Activated T-cell treated with anti-CD3 and anti-CD28 coated beads for 4 hours (primary cell): ENCODE measurements around the gene ST14.
"Not testable (repeated sequence)": the region's sequence is repeated elsewhere in the genome, so short reads cannot be mapped to it uniquely, and the experiment has no call there.

Source experiments
- DNase-seq: peaks from one replicate; pipeline ENCODE4 v3.0.0-alpha.2; 2020

The ST14 gene

DNA sequence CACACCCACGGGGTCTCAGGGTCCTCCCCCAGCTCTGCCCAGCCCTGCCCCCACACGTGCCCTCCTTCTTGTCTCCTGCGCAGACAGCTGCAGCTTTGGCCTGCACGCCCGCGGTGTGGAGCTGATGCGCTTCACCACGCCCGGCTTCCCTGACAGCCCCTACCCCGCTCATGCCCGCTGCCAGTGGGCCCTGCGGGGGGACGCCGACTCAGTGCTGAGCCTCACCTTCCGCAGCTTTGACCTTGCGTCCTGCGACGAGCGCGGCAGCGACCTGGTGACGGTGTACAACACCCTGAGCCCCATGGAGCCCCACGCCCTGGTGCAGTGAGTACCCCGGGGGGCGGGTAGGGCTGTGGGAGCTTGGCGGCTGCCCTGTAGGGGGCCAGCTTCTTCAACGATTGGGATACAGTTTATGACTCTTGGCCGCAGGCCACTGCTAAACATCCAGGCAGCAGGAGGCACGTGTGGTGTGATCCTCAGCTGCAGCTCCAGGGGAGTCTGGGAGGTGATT, 30.8 kb downstream of the ST14 start:
- DNase-seq = no peak

DNA sequence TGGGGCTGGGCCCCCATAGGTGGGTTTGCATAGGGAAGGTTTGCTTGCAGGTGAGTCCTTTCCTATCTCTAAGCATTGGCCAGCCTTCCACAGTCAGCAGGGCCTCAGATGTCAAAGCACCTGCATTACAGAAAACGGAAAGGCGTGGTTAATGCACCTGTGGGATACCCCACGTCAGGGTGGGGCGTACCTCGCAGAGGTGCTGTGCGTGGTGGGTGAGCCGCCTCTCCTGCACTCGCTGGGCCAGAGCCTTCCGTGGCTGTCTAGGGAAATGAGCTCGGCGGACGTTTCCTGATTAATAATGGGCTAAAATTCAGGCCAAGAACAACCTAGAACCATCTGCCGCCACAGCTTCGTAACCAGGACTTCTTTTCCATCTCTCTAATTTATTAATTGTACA, 32.3 kb downstream of the ST14 start:
- no peak for DNase-seq

DNA sequence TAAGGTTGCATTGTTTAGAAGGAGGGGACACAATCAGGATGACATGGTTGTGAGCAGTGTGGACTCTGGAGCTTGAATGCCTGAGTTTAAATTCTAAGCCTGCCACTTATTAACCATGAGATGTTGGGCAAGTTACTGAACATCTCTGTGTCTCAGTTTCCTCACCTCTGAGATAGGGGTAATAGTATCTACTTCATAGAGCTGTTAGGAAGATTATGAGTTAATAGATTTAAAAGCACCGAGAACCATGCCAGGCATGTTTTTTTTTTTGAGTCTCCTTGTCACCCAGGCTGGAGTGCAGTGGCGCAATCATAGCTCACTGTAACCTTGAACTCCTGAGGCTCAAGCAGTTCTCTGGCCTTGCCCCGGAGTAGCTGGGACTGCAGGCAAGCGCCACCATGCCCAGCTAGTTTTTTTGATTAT, 33.3 kb downstream of the ST14 start:
- no peak for DNase-seq

DNA sequence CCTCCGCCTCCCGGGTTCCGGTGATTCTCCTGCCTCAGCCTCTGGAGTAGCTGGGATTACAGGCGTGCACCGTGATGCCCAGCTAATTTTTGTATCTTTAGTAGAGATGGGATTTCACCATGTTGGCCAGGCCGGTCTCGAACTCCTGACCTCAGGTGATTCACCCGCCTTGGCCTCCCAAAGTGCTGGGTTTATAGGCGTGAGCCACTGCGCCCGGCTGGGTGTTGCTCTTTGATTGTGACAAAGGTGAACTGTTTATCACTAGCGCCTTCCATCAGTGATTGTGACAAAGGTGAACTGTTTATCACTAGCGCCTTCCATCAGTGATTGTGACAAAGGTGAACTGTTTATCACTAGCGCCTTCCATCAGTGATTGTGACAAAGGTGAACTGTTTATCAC, 34.0 kb downstream of the ST14 start:
- not testable (repeated sequence) for DNase-seq

DNA sequence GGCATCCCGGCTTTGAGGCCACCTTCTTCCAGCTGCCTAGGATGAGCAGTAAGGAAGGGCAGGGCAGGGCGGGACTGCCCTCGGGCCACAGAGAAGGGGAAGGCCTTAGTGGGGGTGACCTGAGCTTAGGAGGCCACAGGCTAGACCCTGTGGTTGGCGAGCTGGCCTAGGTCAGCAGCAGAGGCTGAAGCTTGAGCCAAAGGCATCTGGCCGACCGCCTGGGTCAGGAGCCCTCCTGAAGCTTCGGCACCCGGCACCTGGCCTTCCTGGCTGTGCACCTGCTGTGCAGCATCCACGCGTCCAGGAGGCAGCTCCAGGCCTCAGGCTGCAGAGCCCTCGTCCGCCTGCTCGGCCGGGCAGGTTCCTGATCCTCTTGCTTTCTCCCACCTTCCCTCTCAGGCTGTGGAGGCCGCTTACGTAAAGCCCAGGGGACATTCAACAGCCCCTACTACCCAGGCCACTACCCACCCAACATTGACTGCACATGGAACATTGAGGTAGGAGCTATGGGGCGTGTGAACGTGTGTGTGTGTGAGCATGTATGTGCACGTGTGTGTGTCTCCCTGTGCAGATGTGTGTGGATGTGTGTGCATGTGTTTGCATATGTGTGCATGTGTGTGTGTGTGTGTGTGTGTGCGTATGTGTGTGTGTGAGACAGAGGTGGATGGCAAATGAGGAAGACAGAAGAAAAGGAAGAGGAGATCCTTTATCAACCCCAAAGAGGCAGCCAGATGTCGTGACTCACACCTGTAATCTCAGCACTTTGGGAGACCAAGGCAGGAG, 34.9 kb downstream of the ST14 start:
- no peak for DNase-seq

DNA sequence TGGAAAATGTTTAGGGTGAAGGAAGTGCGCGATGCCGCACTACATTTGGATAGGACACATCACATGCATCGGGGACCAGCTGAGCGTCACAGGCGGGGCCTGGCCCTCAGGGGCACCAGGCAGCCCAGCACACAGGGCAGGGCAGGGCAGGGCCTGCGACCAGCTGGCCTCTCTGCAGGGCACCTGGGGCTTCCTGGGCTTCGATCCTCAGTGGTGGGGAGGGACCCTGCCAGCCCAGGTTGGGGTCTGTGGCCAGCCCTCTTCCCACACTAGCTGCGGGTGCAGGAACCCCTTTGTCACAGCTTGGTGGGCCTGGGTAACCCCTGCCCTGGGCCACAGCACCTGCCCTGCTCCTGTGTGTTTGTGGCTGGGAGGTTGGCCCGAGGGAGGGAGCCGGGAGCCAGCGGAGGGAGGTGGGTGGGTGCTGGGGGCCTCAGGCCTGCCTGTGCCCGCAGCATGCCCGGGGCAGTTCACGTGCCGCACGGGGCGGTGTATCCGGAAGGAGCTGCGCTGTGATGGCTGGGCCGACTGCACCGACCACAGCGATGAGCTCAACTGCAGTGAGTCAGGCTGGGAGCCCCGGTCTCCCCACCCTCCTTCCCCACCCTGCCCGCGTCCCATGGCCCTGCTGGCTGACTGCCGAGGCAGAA, 37.9 kb downstream of the ST14 start:
- DNase-seq = no peak

DNA sequence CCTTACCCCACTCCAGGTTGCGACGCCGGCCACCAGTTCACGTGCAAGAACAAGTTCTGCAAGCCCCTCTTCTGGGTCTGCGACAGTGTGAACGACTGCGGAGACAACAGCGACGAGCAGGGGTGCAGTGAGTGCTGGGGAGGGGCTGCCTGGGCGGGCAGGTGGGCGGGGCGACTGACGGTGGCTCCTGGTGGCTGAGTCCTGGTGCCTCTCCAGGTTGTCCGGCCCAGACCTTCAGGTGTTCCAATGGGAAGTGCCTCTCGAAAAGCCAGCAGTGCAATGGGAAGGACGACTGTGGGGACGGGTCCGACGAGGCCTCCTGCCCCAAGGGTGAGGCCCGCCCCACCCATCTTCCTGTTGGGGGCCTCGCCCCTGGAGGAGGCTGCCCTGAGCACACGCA, 38.7 kb downstream of the ST14 start:
- DNase-seq = no peak

DNA sequence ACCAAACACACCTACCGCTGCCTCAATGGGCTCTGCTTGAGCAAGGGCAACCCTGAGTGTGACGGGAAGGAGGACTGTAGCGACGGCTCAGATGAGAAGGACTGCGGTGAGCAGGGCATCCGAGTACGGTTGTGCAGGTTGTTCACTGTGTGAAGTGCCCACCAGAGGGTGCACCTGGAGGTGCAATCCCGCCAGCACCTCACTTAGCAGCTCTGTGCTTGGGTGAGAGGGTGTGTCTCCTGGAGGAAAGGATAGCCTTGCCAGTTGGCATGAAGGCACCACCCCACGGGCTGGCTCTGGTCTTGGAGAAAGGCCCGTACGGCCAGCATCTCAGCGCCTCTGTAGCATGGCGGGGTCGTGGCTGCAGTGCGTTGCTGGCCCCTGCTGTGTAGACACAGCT, 39.4 kb downstream of the ST14 start:
- no peak for DNase-seq

DNA sequence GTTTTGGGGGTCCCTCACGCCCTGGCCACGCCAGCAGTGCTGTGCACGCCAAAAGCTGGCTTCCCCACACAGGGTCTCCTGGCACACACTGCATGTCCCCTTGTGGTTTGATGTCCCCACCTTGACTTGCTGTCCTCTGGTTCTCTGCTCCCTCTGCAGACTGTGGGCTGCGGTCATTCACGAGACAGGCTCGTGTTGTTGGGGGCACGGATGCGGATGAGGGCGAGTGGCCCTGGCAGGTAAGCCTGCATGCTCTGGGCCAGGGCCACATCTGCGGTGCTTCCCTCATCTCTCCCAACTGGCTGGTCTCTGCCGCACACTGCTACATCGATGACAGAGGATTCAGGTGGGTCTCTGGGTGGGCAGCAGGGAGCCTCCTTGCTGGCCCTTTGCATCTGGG, 40.2 kb downstream of the ST14 start:
- no peak for DNase-seq

DNA sequence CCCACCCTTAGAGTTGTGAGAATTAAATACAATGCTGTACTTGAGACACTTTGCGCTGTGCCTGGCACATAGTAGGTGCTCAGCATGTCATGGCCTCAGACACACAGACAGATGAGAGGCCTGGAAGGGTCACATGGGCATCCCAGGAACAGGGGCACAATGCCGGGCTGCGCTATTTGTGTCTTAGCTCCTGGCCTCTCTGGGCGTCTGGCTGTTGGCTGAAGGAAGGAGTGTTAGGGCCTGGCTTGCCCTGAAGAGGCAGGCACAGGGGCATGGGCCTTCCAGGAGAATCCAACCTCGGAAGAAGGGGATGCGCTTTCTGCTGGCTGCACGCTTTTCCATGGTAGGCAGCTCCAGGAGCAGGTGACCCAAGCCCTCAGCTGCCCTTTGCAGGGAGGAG, 41.4 kb downstream of the ST14 start:
- no peak for DNase-seq

DNA sequence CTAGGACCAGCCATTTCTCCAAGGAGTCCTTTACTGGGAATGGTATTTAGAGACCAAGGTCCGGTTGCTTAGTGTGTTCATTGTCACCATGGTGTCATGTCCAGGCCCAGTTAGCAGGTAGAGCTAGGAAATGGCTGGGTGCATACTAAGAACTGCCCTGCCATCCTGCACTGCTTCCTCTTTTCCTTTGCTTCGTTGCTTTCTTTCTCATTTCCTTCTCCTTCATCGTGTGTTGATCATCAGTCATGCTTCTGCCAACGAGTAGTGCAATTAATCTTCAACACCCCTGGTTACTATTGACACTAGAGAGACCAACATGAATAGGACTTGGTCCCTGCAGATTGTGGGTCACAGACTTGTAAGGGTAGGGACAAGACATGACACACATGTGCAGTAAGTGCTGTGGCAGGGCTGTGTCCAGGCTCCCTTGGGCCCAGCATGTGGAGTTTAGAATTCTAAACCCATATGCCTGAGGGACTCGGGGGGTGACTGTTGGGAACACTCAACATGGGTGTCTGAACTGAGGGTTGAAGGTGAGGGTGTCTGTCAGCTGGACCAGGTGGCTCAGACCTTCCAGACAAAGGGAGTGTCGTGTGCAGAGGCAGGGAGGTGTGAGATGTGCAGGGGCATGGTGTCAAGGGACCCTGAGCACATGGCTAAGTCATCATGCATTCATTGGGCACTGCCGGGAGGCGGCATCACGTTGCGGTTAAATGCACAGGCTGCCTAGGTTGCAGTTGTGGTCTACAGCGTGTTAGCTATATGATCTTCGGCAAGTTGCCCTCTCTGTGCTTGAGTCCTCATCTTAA, 42.6 kb downstream of the ST14 start:
- no peak for DNase-seq

DNA sequence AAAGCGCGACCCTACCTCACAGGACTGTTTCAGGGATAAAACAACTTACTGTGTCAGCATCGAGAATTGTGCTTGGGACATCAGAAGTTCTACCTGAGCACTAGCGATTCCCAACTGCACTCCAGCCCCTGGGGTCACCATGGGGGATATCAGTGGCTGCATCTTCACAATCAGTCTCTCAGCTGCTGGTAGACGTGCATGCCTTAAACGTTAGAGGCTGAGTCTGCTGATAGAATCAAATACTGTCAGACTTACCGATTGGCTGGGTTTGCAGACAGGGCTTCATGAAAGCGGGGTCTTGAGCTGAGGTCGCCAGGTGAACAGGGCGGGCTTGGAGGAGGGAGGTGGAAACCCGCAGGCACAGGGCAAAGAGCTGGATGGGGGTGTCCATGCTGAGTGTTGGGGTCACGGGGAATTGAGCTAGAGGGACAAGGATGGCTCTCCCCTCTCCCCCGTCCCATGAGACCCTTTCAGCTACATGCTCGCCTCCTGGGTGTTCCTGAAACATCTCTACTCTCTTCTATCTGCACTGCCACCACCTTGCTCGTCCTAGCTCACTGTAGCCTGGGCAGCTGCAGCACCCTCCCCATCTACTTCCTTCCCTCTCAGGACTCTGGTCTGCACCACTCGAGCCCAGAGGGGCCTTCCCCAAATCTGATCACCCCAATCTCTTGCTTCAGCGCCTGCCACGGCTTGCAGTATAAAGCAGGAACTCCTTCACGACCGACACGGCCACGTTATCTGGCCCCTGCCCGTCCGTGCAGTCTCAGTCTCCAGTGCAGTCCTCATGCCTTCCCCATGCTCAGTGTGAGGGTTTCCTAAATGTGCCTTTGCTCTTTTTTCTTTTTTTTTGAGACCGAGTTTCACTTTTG, 43.5 kb downstream of the ST14 start:
- DNase-seq = no peak

DNA sequence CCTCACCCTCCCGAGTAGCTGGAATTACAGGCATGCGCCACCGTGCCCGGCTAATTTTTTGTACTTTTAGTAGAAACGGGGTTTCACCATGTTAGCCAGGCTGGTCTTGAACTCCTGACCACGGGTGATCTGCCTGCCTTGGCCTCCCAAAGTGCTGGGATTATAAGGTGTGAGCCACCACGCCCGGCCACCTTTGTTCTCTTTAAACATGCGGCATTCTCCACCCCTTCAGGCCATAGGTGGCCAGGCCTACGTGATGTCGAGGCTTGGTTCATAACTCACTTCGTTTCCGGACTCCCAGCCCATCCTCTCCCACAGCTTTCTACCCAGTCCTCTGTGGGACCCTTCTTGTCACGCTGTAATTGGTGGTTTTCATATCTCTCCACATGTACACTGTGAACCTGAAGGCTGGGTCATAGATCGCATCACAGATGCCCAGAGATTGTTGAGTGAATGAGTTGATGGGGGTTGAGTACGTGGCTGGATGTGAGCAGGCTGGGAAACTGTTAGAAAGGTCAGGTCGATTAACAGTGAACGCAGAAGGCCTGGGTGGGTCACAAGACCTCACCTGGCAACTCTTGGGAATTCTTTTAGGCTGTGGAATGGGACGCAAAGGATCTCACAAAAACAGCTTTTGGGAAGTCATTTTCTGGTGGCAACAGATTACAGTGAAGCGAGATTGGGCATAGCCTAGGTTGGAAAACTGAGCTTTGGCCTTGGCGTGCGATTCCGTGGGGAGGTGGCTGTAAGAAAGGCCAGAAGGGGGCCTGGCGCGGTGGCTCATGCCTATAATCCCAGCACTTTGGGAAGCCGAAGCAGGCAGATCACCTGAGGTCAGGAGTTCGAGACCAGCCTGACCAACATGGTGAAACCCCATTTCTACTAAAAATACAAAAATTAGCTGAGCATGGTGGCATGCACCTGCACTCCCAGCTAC, 44.5 kb downstream of the ST14 start:
- no peak for DNase-seq

DNA sequence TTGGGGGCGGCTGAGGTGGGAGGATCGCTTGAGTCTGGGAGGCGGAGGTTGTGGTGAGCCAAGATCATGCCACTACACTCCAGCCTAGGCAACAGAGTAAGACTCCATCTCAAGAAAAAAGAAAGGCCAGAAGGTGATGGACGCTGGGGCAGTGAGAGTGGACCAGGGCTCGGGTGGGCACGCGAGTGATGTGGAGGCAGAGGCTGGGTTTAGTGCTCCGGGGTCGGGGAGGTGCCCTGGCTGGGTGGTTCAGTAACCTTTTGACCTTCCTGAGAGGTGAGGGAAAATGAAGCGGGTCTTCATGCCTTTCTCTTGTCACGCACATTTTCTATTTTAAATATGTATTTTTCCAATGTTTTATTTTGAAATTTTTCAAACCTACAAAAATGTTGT, 45.1 kb downstream of the ST14 start:
- DNase-seq = no peak

DNA sequence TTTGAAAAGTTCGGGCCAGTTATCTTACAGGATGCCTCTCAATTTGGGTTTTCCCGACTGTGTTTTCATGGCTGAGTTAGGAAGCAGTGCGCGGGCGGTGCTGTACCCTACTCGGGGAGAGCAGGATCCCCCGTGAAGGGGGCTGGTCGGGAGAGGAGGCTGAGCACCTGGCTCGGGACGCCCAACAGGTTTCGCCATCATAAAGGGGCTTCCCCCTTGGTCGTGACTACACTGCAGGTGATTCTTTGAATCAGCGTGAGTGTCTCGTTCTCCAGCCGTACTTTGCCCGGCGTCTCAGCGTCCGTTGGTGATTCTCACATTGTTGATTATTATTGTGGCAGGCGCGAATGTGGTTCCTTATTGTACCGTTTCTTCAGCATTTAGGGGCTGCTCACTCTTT, 46.6 kb downstream of the ST14 start:
- no peak for DNase-seq

DNA sequence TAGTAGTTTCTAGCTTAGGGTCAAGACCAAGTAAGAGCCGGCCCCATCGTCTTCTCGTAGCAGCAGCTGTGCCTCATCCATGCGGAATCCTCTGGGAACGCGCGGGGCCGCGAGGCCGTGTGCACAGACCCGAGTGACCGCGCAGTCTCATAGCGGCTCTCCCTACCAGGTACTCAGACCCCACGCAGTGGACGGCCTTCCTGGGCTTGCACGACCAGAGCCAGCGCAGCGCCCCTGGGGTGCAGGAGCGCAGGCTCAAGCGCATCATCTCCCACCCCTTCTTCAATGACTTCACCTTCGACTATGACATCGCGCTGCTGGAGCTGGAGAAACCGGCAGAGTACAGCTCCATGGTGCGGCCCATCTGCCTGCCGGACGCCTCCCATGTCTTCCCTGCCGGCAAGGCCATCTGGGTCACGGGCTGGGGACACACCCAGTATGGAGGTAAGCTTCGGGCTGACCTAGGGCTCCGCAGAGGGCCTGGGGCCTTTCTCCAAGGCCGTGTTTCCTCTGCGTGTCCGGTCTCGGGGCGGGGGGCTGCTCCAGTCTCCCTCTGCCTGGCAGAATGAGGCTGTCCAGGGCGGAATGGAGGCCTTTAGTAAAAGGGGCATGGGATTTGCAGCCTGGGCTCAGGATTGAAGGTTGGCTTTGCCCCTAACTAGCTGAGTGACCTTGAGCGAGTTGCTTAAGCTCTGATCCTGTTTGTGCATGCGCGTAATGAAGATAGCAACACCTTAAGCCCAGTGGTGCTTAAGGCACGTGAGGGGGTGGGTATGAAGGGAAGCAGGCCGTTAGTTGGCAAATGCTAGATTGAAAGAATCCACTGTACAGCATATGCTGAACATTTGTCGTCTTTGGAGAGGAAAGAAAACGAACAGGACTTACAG, 48.9 kb downstream of the ST14 start:
- no peak for DNase-seq

DNA sequence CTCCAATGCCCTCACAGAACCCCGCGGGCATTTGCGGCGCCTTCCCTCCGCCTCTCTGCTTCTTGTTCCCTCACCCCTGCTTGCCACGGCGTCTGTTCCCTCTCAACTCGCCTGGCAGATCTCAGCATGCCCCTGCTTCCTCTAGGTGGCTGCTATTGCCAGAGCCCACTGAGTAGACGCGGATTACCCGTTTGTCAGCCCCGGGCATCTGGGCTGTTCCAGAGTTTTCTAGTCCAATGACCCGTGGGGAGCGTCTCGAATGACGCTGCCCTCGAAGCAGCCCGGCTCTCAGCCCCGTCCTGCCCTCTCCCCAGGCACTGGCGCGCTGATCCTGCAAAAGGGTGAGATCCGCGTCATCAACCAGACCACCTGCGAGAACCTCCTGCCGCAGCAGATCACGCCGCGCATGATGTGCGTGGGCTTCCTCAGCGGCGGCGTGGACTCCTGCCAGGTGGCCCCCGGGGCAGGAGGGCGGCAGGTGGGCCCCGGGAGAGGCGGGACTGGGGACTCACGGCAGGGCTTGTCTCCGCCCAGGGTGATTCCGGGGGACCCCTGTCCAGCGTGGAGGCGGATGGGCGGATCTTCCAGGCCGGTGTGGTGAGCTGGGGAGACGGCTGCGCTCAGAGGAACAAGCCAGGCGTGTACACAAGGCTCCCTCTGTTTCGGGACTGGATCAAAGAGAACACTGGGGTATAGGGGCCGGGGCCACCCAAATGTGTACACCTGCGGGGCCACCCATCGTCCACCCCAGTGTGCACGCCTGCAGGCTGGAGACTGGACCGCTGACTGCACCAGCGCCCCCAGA, 49.7 kb downstream of the ST14 start:
- no peak for DNase-seq

DNA sequence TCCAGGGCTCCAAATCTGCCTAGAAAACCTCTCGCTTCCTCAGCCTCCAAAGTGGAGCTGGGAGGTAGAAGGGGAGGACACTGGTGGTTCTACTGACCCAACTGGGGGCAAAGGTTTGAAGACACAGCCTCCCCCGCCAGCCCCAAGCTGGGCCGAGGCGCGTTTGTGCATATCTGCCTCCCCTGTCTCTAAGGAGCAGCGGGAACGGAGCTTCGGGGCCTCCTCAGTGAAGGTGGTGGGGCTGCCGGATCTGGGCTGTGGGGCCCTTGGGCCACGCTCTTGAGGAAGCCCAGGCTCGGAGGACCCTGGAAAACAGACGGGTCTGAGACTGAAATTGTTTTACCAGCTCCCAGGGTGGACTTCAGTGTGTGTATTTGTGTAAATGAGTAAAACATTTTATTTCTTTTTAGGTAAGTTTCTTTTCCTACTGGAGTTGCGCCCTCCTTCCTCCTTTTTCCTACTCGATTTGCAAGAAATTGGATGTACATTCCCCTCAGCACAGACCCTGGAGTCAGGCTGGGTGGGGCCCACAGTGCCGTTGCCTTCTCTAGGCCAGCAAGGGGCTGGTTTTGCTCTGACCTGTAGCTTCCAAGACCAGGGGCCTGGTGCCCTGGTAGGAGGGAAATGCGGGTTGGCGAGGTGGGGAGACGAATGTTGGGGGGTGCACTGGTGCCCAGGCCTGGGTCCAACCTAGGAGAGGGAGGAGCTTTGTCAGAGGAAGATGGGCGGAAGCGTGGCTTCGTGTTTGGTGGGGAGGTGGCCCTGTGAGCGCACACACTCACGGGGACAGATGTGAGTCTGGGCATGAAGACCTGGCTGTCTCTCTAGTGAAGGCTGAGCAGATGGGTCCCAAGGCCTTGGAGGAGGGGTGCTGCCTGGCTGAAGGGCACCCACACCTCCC, 50.6 kb downstream of the ST14 start:
- no peak for DNase-seq

DNA sequence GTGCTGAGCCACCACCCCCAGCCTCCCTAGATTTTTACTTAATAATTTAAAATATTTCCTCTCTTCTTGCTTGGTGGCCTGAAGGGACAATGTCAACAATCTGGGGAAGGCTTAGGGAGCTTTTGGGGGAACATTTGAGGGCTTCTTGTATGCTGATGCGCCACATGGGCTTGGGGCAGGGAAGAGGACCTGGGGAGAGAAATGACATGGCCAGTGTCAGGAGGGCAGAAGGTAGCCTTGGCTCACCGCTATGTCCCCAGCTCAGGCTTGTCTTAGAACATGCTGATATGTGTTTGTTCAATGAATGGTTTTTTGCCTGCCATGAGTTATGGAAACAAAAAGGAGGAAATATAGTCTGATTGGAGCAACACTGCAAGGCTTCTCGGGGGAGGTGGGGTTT, 51.6 kb downstream of the ST14 start:
- no peak for DNase-seq
